Midbrain (tissue), 1 donor: ENCODE measurements around the gene HSPA4.

ENCODE experiments used
- DNase-seq: peaks from one replicate; lab custom pipeline; 2025; lab: John Stamatoyannopoulos, UW

Gene HSPA4

GRCh38 chr5:133106343-133106742 is 54.5 kb downstream of the HSPA4 start:
- no peak for DNase-seq

- DNase-seq = no peak
Measured at GRCh38 chr5:133106761-133107572, 55.2 kb downstream of the HSPA4 start.

- no peak for DNase-seq
Measured at GRCh38 chr5:133108481-133108921, 56.7 kb downstream of the HSPA4 start.

- no peak for DNase-seq
Measured at GRCh38 chr5:133109655-133110483, 58.1 kb downstream of the HSPA4 start.

GRCh38 chr5:133110709-133111108 is 58.9 kb downstream of the HSPA4 start:
- no peak for DNase-seq

- DNase-seq = peak; percentile 83
Measured at GRCh38 chr5:133111299-133111698, 59.5 kb downstream of the HSPA4 start.

GRCh38 chr5:133112026-133112660 is 60.3 kb downstream of the HSPA4 start:
- no peak for DNase-seq

GRCh38 chr5:133113331-133114061 is 61.7 kb downstream of the HSPA4 start:
- DNase-seq = no peak

GRCh38 chr5:133114166-133114932 is 62.5 kb downstream of the HSPA4 start:
- DNase-seq = no peak

GRCh38 chr5:133114933-133115310 is 63.1 kb downstream of the HSPA4 start:
- DNase-seq = no peak

GRCh38 chr5:133116601-133117000 is 64.8 kb downstream of the HSPA4 start:
- peak; percentile 25 for DNase-seq

- DNase-seq = peak; percentile 25
Measured at GRCh38 chr5:133117166-133117911, 65.5 kb downstream of the HSPA4 start.

- no peak for DNase-seq
Measured at GRCh38 chr5:133117912-133118445, 66.2 kb downstream of the HSPA4 start.

- DNase-seq = no peak
Measured at GRCh38 chr5:133118741-133119140, 66.9 kb downstream of the HSPA4 start.

GRCh38 chr5:133119233-133119711 is 67.5 kb downstream of the HSPA4 start:
- DNase-seq = no peak

GRCh38 chr5:133120156-133120750 is 68.4 kb downstream of the HSPA4 start:
- DNase-seq = peak; percentile 29

GRCh38 chr5:133121080-133121479 is 69.3 kb downstream of the HSPA4 start:
- no peak for DNase-seq

- no peak for DNase-seq
Measured at GRCh38 chr5:133121611-133122150, 69.9 kb downstream of the HSPA4 start.

- DNase-seq = no peak
Measured at GRCh38 chr5:133122711-133123110, 70.9 kb downstream of the HSPA4 start.
